ENCODE data around the gene ATP6V1G1.
A peak's percentile ranks its signal among the peaks of the same experiment; 100 is the strongest.
"Not testable (repeated sequence)": the region's sequence is repeated elsewhere in the genome, so short reads cannot be mapped to it uniquely, and the experiment has no call there.

Gene ATP6V1G1

GRCh38 chr9:114578134-114578533, 9.4 kb upstream of the ATP6V1G1 start:
- DNase-seq (ENCODE audit: low read depth in 2 of 2) = not testable (repeated sequence)

- no peak for DNase-seq (ENCODE audit: low read depth in 2 of 2)
Measured at GRCh38 chr9:114580609-114581193, 6.9 kb upstream of the ATP6V1G1 start.

- no peak for DNase-seq (ENCODE audit: low read depth in 2 of 2)
Measured at GRCh38 chr9:114583371-114584155, 4.0 kb upstream of the ATP6V1G1 start.

GRCh38 chr9:114588210-114588609, 641 bp downstream of the ATP6V1G1 start:
- no peak for DNase-seq (ENCODE audit: low read depth in 2 of 2)

GRCh38 chr9:114588651-114589526, 1.3 kb downstream of the ATP6V1G1 start:
- DNase-seq (ENCODE audit: low read depth in 2 of 2) = no peak

- no peak for DNase-seq (ENCODE audit: low read depth in 2 of 2)
Measured at GRCh38 chr9:114590328-114590727, 2.8 kb downstream of the ATP6V1G1 start.

GRCh38 chr9:114591291-114591787, 3.8 kb downstream of the ATP6V1G1 start:
- no peak for DNase-seq (ENCODE audit: low read depth in 2 of 2)

GRCh38 chr9:114591849-114592248, 4.3 kb downstream of the ATP6V1G1 start:
- no peak for DNase-seq (ENCODE audit: low read depth in 2 of 2)

GRCh38 chr9:114592356-114592755, 4.8 kb downstream of the ATP6V1G1 start:
- DNase-seq (ENCODE audit: low read depth in 2 of 2) = no peak

GRCh38 chr9:114594136-114594535, 6.6 kb downstream of the ATP6V1G1 start:
- no peak for DNase-seq (ENCODE audit: low read depth in 2 of 2)

GRCh38 chr9:114600502-114601248, 13.1 kb downstream of the ATP6V1G1 start:
- DNase-seq (ENCODE audit: low read depth in 2 of 2) = not testable (repeated sequence)

GRCh38 chr9:114601787-114602186, 14.2 kb downstream of the ATP6V1G1 start:
- not testable (repeated sequence) for DNase-seq (ENCODE audit: low read depth in 2 of 2)

- DNase-seq (ENCODE audit: low read depth in 2 of 2) = no peak
Measured at GRCh38 chr9:114602620-114603019, 15.1 kb downstream of the ATP6V1G1 start.

GRCh38 chr9:114603248-114603647, 15.7 kb downstream of the ATP6V1G1 start:
- no peak for DNase-seq (ENCODE audit: low read depth in 2 of 2)

- no peak for DNase-seq (ENCODE audit: low read depth in 2 of 2)
Measured at GRCh38 chr9:114604989-114605388, 17.4 kb downstream of the ATP6V1G1 start.

GRCh38 chr9:114606068-114606467, 18.5 kb downstream of the ATP6V1G1 start:
- DNase-seq (ENCODE audit: low read depth in 2 of 2) = no peak

- peak; percentile 40 to 44 for DNase-seq (ENCODE audit: low read depth in 2 of 2)
Measured at GRCh38 chr9:114606597-114607207, 19.1 kb downstream of the ATP6V1G1 start.

GRCh38 chr9:114607671-114608524, 20.3 kb downstream of the ATP6V1G1 start:
- DNase-seq (ENCODE audit: low read depth in 2 of 2) = no peak

GRCh38 chr9:114608525-114608796, 20.9 kb downstream of the ATP6V1G1 start:
- no peak for DNase-seq (ENCODE audit: low read depth in 2 of 2)

Data from fibroblast of skin of left quadriceps (primary cell).